Peyer's patch (tissue), 4 donors: ENCODE results near the gene PTCD2. TPM values are rescaled to one million over a fixed set of nuclear protein-coding genes. Genes with fewer than 3 reads are reported as not detected.

Source experiments
- DNase-seq, 3 donors: peaks; one replicate each; pipeline ENCODE4 v3.0.0-alpha.2; 2017 to 2019
- H3K27ac ChIP-seq, 4 donors: fragments of 200-600 bp; sonication (generic); one replicate each; pipeline ENCODE4 v1.5.1; 2016 to 2019
- H3K27me3 ChIP-seq, 2 donors: fragments of 200-600 bp; sonication (generic); one replicate each; pipeline ENCODE4 v1.5.1; 2019
- H3K36me3 ChIP-seq, 3 donors: fragments of 200-600 bp; sonication (generic); one replicate each; pipeline ENCODE4 v1.5.1; 2016 to 2019
- H3K4me1 ChIP-seq, 4 donors: fragments of 200-600 bp; sonication (generic); one replicate each; pipeline ENCODE4 v1.5.1; 2016 to 2019
- H3K4me3 ChIP-seq, 4 donors: fragments of 200-600 bp; sonication (generic); 1 replicate in 3 of 4; 2 replicates in 1 of 4; pipeline ENCODE4 v1.5.1; 2016 to 2019; ENCODE audit warnings: mild to moderate bottlenecking in 1 of 4
- H3K9me3 ChIP-seq, 4 donors: fragments of 200-600 bp; sonication (generic); one replicate each; pipeline ENCODE4 v1.5.1; 2016 to 2019; ENCODE audit warnings: mild to moderate bottlenecking in 1 of 4
- POLR2A ChIP-seq, 2 donors: fragments of 450-650 bp; IDR thresholded peaks; one replicate each; pipeline ENCODE4 v1.5.1; 2017; ENCODE audit warnings: antibody characterized with exemption in 2 of 2, mild to moderate bottlenecking in 2 of 2, moderate library complexity in 2 of 2
- total RNA-seq, 4 donors: library from RNA; depleted of rRNA; stranded (reverse); fragments of >200 nt; gene quantifications; one replicate each; pipeline ENCODE4 v1.1.0, GENCODE V29; 2016
- TF ChIP-seq, protein P1 (sequence below), 6 experiments: fragments of 450-650 bp in 4 of 6; fragments of 200-600 bp in 2 of 6; sonication (generic) in 1 of 6; IDR thresholded peaks; one replicate each; pipeline ENCODE4 v1.5.1; 2017 to 2019; ENCODE audit warnings: antibody characterized with exemption in 6 of 6, mild to moderate bottlenecking in 3 of 6, moderate library complexity in 1 of 6

Gene PTCD2
- total RNA-seq, 4 donors from 2014 or later, result 4.0 to 13.2 (median 8.7) TPM

- Histone ChIP-seq H3K27me3 (no peaks in the 10 kb centered on the region), H3K36me3 (peaks cover 0 to 4% (median 0%) of the 10 kb centered on the region in 3 donors), H3K27ac (no peak overlapping the region), H3K4me3 (no peak overlapping the region), H3K4me1 (no peaks in the 10 kb centered on the region), H3K9me3 (no peaks in the 10 kb centered on the region)
- DNase-seq, result no peak
- TF ChIP-seq POLR2A (IDR thresholded peaks at IDR 0.05), result no peak
- TF ChIP-seq, protein P1, sequence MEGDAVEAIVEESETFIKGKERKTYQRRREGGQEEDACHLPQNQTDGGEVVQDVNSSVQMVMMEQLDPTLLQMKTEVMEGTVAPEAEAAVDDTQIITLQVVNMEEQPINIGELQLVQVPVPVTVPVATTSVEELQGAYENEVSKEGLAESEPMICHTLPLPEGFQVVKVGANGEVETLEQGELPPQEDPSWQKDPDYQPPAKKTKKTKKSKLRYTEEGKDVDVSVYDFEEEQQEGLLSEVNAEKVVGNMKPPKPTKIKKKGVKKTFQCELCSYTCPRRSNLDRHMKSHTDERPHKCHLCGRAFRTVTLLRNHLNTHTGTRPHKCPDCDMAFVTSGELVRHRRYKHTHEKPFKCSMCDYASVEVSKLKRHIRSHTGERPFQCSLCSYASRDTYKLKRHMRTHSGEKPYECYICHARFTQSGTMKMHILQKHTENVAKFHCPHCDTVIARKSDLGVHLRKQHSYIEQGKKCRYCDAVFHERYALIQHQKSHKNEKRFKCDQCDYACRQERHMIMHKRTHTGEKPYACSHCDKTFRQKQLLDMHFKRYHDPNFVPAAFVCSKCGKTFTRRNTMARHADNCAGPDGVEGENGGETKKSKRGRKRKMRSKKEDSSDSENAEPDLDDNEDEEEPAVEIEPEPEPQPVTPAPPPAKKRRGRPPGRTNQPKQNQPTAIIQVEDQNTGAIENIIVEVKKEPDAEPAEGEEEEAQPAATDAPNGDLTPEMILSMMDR (IDR thresholded peaks at IDR 0.05), result peak in 4 of 6 experiments; percentile 10 to 27 (median 15)
Observed at GRCh38 chr5:72280581-72281069, 39.5 kb upstream of the PTCD2 start.

GRCh38 chr5:72281430-72281763 is 38.8 kb upstream of the PTCD2 start:
- no peak for DNase-seq
- Histone ChIP-seq H3K4me1 (no peaks in the 10 kb centered on the region), H3K27ac (no peak overlapping the region), H3K9me3 (no peaks in the 10 kb centered on the region), H3K36me3 (peaks cover 0 to 4% (median 0%) of the 10 kb centered on the region in 3 donors), H3K27me3 (no peaks in the 10 kb centered on the region), H3K4me3 (no peak overlapping the region)
- TF ChIP-seq POLR2A (IDR thresholded peaks at IDR 0.05), result no peak
- TF ChIP-seq, protein P1 (IDR thresholded peaks at IDR 0.05), result no peak

GRCh38 chr5:72281764-72282499 is 38.2 kb upstream of the PTCD2 start:
- DNase-seq, result no peak
- Histone ChIP-seq H3K27ac (peak overlapping the region in 1 of 4 donors; percentile 6), H3K9me3 (no peaks in the 10 kb centered on the region), H3K4me3 (no peak overlapping the region), H3K4me1 (no peaks in the 10 kb centered on the region), H3K27me3 (no peaks in the 10 kb centered on the region), H3K36me3 (peaks cover 0 to 4% (median 0%) of the 10 kb centered on the region in 3 donors)
- TF ChIP-seq, protein P1 (IDR thresholded peaks at IDR 0.05), result no peak
- no peak for TF ChIP-seq POLR2A (IDR thresholded peaks at IDR 0.05)

GRCh38 chr5:72282878-72283277 is 37.3 kb upstream of the PTCD2 start:
- Histone ChIP-seq H3K36me3 (peaks cover 0 to 4% (median 0%) of the 10 kb centered on the region in 3 donors), H3K4me1 (no peaks in the 10 kb centered on the region), H3K4me3 (no peak overlapping the region), H3K9me3 (no peaks in the 10 kb centered on the region), H3K27me3 (no peaks in the 10 kb centered on the region), H3K27ac (no peak overlapping the region)
- no peak for DNase-seq
- no peak for TF ChIP-seq POLR2A (IDR thresholded peaks at IDR 0.05)
- TF ChIP-seq, protein P1 (IDR thresholded peaks at IDR 0.05), result no peak

DNA sequence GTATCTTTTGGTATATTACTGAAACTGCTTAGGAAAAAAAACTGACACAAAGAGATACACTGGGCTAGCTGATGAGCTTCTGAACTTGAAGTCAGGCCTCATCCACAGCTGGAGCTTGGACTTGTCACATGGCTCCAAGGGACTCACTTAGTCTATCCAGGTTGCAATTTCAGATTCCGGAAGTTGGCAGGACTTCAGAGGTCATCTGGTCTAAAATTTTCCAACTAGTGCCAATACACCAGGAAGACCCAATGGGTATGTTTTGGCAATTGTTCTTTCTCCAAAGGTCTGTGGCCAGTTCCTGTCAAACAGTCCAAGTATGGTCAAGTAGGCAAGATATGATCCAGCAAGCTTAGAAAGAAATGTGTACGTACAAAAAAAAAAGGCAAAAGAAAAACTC is 36.8 kb upstream of the PTCD2 start:
- DNase-seq, result no peak
- Histone ChIP-seq H3K4me3 (no peak overlapping the region), H3K27ac (no peak overlapping the region), H3K36me3 (peaks cover 0 to 4% (median 0%) of the 10 kb centered on the region in 3 donors), H3K4me1 (no peaks in the 10 kb centered on the region), H3K27me3 (no peaks in the 10 kb centered on the region), H3K9me3 (no peaks in the 10 kb centered on the region)
- TF ChIP-seq, protein P1 (IDR thresholded peaks at IDR 0.05), result no peak
- no peak for TF ChIP-seq POLR2A (IDR thresholded peaks at IDR 0.05)
